NCI-H510A (cell line): ENCODE data around the gene DMRTC2.
"Not testable (repeated sequence)": the region's sequence is repeated elsewhere in the genome, so short reads cannot be mapped to it uniquely, and the experiment has no call there.

ENCODE experiments used
- DNase-seq: peaks from one replicate; lab custom pipeline; 2025; lab: John Stamatoyannopoulos, UW

DMRTC2 gene

DNA sequence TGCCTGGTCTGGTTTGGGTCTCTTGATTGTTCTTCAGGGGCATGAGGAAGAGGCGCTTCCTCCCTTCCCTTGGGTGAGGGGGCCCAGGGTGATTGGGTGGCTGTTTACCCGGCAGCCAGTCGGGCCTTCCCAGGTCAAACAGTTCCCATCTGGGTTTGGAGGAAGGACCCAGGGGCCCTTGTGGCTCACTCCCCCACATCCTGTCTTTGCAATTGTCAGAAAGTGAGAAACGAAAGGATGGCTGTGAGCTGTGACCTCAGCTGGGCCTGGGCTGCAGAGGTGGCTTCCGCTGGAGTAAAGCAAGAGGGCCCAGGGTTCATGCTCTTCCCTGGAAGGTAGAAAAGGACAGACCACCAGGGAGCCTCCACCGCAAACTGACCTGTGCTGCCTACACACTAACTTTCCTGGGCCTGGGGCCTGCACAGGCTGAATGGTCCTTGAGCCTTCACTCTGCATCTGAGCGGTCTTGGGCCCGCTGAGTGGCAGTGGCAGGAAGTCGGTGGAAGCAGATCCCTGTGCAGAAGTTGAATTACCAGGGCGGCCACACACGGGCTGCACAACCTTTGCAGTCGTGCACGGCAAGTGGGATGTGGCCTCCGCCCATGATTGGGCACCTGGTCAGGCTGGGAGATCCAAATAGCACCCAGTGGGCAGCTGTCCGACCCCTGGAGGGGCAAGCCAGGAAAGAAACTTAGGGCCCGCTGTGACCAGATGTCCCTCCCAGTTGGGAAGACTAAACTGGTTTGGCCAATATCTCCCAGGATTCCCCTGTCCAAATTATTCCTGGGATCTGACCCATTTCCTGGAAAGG is 26.9 kb downstream of the DMRTC2 start:
- no peak for DNase-seq

DNA sequence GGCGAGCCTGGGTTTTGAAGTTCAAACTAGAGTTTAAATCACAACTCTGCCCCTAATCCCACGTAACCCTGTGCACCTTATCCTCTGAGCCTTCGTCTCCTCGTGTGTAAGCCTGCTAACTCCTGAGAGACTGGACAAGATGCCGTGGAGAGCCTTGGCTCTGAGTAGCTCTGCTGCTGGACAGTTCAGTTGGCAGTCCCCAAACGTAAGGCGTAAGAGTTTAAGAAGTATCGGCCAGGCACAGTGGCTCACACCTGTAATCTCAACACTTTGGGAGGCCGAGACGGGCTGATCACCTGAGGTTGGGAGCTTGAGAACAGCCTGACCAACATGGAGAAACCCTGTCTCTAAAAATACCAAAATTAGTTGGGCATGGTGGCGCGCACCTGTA is 27.5 kb downstream of the DMRTC2 start:
- DNase-seq: no peak

DNA sequence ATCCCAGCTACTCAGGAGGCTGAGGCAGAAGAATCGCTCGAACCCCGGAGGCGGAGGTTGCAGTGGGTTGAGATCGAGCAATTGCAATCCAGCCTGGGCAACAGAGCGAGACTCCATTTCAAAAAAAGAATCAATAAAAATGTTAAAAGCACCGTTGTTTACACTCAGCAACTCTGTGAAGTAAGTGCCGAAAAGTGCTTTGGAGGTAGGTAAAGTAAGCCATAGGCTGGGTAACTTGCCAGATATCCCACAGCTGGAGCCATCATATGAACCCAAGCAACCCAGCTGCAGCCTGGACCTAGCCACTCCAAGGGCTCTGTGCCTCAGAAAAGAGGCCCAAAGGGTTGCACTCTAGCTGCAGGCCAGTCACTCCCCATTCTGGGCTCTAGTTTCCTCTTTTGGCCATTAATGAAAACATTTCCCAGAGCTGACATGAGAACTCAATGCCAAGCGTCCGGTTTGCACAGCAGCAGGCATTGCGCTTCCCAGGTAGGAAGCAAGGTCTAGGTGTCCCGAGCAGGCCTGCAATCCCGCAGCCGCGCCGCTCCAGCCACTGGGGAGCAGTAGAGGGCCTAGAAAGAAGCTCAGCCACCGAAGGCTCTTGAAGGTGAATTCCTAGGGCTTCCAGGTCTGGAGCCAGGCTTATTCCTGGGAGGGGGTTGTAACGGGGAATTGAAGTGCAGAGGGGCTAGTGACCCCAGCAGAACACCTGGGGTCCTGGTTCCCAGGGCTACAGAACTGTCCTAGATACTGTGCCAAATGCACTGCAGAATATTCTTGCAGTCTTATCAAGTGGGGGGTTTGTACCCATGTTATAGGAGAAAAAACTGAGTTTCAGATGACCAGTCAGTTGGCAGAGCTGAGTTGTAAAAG is 28.2 kb downstream of the DMRTC2 start:
- peak; percentile 54 for DNase-seq

DNA sequence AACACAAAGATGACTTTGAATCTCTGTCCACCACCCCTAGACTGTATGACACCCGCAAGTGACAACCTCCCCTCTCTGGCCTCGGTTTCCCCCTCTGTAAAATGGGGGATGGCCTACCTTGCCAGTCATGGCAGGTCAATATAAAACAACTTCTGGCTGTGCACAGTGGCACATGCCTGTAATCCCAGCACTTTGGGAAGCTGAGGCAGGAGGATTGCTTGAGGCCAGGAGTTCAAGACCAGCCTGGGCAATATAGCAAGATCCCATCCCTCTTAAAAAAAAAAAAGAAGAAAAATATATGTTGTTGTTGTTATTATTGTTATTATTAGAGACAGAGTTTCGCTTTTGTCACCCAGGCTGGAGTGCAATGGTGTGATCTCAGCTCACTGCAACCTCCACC is 31.1 kb downstream of the DMRTC2 start:
- DNase-seq: not testable (repeated sequence)

DNA sequence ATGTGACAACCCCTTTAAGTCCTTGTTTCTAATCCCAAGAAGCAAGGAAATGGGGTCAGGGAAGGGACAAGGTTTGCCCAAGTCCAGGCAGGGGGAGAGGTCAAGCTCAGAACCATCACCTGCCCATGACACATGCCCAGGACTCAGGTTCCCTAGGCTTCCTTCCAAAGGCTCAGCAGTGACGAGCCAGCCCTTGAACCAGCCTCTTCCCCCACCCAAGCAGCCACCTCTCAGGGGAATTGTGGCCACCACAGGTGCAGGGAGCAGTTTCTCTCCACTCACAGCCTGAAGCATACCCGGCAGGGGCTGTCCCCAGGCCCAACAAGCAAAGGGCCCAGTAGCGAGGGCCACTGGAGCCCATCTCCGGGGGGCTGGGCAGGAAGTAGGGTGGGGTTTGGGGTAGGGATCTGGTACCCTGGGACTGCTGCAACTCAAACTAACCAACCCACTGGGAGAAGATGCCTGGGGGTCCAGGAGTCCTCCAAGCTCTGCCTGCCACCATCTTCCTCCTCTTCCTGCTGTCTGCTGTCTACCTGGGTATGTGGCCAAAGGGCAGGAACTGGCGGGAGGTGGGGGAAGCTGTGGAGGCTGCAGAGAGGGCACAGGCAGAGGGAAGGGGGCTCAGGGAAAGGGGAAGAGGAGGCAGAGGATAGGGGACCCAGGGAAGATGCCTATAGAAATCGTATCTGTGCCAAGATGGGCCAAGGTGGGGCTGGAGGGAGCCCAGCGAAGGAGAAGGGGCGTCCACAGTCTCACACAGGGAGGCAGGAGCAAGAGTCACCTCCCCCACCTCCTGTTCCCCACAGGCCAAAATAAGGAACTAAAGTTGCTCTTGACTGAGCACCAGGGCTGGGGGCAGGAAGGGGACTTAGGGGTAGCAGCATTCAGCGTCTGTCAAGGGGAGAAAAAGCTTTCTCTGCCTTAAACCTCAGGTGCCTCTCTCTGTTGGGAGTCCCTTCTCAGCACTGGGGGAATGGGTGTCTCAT is 32.3 kb downstream of the DMRTC2 start, which contains the start of gene CD79A:
Gene CD79A, plus strand, starts transcription at position 433 of the 986 bp plus-strand sequence. Its CDS starts 26 bp downstream, at position 459.
- DNase-seq: no peak

DNA sequence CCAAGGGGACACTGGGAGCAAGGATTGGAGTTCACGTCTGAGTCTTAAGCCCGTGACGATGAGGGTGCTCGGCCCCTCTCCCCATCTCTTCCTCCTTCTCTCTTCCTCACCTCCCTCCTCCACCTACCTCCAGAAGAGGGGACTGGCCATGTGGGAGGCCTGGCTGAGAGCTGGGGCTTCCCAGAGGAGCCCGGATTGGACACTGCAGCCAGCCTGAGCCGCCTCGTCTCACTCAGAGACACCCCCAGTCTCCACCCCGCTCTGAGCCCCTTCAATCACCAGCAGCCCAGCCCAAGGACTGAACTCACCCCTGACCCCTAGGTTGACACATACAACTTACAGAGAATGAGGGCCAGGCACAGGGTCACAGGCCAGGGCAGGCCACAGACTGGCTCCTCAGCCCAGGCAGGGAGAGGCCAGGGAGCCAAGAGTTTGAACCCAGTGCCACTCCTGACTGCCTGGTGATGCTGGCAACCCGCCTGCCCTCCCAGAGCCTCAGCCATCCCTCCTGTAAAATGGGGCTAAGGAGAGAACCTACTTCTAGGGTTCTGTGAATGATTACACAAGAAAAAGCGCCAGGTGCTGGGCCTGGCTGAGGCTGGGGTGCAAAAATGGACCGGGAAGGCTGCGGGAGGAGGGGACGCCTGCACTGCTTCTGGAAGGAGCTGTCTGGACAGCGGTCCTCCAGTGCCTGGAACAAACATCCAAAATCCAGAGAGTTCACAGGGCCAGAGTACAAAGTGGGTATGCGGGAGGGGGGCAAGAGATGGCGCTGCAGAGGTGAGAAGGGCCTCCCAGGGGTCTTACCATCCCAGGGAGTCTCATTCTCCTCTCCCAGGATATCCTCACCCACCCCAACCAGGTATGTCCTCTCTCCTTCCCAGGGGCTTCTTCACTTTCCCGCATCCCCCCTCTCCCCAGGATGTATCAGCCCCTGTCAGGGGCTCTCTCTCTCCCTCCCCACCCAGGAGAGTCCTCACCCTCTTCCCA is 33.4 kb downstream of the DMRTC2 start:
- no peak for DNase-seq

DNA sequence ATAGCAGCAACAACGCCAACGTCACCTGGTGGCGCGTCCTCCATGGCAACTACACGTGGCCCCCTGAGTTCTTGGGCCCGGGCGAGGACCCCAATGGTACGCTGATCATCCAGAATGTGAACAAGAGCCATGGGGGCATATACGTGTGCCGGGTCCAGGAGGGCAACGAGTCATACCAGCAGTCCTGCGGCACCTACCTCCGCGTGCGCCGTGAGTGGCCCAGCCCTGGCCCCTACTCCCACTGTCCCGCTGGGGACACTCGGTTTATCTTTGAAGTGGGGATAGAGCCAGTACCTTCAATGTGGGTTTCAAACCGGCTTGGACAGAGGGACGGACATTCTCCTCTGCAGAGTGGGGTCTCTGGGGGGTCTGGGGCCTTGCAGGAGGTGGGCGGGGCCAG is 34.2 kb downstream of the DMRTC2 start:
- DNase-seq: no peak

DNA sequence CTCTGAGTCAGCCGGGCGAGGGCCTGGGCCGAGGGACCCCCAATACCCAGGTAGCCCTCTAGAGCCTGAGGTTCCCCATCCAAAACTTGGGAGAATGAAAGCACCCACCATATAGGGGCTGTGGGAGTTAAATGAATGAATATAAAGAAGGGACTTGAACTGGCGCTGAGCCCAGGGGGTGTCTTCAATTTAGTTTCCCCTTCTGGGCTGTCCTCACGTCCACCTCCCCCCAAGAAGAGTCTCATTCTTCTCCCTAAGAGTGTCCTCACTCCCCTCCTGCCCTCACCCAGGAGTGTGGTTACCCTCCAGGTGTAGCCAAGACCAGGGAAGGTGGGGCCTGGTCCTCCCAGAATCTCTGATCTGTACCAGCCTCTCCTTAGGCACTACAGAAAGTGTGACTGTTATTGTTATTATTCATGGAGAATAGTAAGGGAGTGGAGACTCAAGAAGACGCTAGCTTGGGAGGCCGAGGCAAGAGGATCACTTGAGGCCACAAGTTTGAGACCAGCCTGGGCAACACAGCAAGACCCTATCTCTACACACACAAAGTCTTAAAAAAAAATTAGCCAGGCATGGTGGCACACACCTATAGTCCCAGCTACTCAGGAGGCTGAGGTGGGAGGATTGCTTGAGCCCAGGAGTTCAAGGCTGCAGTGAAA is 35.0 kb downstream of the DMRTC2 start:
- DNase-seq: no peak

DNA sequence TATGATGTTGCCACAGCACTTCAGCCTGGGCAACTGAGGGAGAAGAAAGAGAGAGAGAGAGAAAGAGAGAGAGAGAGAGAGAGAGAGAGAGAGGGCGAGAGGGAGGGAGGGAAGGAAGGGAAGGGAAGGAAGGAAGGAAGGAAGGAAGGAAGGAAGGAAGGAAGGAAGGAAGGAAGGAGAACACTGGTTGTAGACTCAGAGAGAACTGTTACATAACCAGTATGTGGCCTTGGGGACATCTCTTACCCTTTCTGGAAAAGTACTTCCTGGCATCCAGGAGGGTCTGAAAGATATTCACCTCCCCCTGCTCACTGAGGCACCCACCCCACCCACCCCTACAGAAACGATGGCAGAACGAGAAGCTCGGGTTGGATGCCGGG is 35.5 kb downstream of the DMRTC2 start:
- DNase-seq: no peak

DNA sequence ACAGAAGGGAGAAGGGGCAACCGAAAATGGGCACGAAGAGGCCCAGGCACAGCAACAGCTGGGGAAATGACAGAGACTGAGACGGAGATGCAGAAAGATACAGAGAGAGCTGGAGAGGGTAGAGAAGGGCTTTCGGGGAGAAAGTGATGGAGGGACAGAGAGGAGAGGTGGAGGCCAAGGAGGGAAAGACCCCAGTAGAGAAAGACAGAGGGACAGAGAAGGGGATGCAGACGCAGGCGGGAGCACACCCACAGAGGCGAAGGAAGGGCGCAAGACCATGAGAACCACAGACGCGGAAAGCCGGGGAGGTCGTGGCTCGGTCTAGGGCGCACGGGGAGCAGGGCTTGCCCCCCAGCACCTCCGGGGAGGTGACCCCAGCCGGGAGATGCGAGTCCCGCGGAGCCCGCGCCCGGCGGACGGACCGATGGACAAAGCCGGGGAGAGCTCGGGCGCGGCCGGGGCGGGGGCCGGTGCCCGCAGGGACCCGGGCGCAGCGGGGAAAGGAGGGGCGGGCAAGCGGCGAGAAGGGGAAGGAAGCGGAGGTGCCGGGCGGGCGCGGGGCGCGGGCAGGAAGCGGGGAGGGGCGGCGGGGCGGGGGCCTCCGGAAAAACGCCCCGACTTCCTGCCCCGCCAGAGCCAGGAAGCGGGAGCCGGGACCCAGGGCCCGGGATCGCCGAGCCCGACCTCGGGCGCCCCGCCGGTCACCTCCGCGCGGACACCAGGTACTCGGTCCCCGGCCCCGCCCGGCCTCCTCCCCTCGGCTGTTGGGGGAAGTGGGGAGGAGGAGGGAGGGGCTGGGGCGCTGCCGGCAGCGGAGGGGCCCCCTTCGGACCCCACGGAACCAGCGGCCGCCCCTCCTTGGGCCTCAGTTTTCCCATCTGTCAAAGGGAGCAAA is 38.0 kb downstream of the DMRTC2 start, which contains the start of gene ARHGEF1:
Gene ARHGEF1, plus strand, starts transcription at position 617 of the 895 bp plus-strand sequence. CDS start 4,899 bp downstream, outside the sequence.
- no peak for DNase-seq

DNA sequence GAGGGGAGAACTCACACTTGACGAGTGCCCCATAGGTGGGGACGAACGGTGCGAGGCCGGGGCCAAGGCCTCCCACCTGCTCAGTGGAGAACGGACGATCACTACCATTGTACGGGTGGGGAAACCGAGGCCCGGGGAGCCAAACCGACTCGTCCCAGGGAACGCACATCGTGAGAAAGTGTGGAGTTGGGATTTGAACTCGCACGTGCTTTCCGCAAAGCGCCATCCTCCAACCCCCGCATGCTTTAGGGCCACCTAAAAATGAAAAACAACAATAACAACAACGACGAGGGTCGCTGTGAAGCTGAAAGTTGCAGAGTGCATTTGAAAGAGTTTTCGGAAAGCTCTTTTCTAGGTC is 38.6 kb downstream of the DMRTC2 start:
- DNase-seq: no peak

DNA sequence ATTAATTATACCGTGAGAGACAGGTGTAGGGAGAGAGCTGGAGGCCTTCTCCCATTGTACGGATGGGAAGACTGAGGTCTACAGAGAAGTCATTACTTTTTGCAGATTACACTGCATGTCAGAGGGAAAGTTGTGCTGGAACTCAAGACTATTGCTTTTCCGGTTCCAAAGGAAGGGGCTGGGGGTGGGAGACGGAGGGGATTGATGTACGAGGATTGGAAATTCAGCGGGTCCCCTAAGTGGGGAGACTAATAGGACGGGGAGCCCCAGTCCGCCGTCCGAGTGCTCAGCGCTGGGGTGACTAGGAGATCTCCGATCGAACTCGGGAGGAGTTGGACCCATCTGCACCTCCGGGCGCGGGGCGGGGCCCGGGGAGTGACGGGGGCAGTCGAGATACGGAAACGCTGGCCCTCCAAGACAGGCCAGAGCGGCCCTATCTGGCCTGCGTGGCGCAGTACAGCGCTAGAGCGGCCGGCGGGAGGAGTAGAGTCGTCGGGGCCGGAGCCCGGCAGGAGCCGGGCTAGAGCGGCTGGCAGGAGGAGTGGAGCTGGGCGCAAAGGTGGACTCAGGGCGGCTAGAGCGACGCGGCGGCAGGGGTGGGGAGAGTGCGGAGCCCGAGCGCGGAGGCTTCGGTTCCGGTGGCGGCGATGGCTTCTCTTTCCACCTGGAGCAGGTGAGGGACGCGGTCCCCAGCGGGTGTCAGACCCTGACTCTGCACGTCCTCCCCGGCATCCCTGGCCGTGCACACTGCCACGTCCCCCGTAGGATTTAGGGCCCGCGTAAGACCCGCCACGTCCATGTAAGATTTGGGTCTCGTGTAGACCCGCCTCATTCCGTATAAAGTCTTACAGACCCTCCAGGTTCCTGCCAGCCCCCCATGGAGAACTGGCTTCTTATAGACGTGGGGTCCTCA is 39.2 kb downstream of the DMRTC2 start:
- peak; percentile 98 for DNase-seq

DNA sequence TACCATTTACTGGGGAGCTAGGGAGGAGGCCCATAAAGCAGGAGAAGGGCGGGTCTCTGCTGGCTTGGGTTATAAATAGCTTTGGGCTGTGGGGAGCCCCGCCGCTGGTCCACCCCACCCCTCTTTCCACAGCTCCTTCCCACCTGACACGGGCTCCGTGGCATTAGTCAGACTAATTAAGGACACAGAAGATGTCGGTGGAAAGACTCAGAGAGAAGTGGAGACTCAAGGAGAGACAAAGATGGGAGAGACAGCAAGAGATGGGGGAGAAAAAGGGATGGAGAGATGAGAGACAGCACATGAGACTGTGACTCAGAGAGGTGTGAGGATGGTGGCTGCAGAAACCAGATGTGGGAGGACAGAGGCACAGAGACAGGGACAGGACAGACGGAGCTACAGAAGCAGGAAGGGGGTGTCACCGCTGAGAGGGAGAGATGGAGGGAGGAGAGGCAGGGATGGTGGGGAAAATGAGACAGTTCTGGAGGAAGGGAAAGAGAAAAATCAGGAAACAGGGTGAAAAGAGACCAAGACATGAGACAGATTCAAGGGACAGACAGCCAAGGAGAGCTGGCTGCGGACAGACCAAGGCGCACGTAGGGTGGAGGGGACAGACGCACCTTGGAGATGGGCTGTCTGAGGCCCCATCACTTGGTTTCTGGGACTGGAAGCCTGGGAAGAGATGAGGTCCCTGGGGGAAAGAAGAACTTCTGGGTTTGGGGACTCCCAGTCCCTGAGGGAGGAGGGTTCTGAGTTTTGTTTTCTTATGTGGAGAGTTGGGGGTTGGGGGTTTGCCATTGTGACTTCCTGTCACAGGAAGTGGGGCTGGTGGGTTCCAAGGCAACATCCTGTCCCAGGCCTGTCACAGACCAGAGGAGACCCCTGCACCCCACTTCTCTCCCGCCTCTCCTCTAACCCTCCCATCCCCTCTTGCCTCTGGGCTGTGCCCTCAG is 42.2 kb downstream of the DMRTC2 start:
- DNase-seq: no peak

DNA sequence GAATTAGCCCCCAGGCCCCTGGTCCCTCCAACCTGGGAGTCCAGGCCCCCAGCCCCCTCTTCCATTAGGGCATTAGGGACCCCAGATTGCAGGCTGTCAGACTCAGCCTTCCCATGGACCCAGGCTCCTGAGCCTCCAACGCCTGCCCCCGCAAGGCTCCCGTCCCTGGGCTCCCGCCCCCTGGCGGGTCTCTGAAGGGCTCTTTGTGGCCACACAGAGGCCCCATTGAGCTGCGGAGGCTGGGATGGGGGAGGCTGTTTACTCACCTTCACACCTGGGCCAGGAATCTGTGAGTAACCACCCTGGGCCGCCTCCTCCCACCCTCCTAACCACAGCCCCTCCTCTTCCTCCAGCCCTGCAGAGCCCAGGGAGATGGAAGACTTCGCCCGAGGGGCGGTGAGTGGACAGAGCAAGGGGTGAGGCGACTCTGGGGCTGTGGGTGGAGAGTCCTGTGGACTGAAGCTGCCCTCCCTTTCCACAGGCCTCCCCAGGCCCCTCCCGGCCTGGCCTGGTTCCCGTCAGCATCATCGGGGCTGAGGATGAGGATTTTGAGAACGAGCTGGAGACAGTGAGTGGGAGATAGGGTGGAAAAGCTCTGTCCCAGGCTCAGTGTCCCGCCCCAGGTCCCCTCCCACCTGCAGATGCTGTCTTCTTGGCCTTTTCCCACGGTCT is 43.0 kb downstream of the DMRTC2 start:
- DNase-seq: peak; percentile 92

DNA sequence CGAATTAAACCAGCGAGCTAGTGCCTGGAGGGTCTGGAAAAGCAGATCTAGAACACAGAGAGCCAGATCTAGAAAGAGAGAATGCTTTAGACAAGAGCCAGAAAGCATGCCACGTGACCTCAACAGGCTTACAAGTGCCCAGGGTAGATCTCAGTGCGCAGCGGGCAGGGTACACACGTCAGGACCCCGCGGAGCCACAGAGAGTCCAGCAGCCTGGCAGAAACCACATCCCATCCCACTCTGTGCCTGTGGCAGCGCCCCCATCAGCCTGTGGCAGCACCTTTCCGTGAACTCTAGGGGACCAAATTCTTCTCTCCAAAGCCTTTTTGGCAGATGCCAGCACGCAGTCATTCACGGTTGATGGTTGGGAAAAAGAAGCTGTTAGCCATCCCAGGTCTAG is 44.1 kb downstream of the DMRTC2 start:
- DNase-seq: no peak

DNA sequence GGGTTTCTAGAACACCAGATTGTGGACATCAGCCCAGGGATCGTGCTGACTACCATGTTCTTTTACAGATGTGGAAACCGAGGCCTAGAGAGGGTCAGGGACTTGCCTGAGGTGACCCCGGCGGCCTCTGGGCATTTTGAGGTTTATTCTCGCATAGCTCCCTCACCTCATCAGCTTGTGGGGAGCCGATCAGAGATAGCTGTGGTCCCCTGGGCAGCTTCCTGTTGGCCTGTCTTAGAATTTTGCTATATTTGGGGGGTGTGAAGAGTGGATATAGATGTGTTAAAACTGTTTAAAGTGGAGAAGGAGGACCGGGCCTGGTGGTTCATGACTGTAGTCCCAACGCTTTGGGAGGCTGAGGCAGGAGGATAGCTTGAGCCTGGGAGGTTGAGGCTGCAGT is 45.1 kb downstream of the DMRTC2 start:
- no peak for DNase-seq
